Peyer's patch (tissue), 4 donors: ENCODE measurements around the gene ZNF407.

Experiments
- CTCF ChIP-seq, 6 experiments: fragments of 450-650 bp in 4 of 6; fragments of 200-600 bp in 2 of 6; sonication (generic) in 1 of 6; IDR thresholded peaks; one replicate each; pipeline ENCODE4 v1.5.1; 2017 to 2019; ENCODE audit warnings: antibody characterized with exemption in 6 of 6, mild to moderate bottlenecking in 3 of 6, moderate library complexity in 1 of 6
- POLR2A ChIP-seq, 2 donors: fragments of 450-650 bp; IDR thresholded peaks; one replicate each; pipeline ENCODE4 v1.5.1; 2017; ENCODE audit warnings: antibody characterized with exemption in 2 of 2, mild to moderate bottlenecking in 2 of 2, moderate library complexity in 2 of 2

GRCh38 chr18:74926051-74926450 is 328.4 kb downstream of the ZNF407 start:
- no peak for TF ChIP-seq CTCF (IDR thresholded peaks at IDR 0.05)
- no peak for TF ChIP-seq POLR2A (IDR thresholded peaks at IDR 0.05)
